Prostate gland (tissue), 2 donors: ENCODE data around the gene SLC35B1.

Source experiments
- CTCF ChIP-seq, 4 experiments: fragments of 200-600 bp in 2 of 4; fragments of 450-650 bp in 2 of 4; sonication (generic) in 2 of 4; IDR thresholded peaks; 1 replicate in 3 of 4; 2 replicates in 1 of 4; pipeline ENCODE4 v1.5.1; 2016 to 2019; ENCODE audit warnings: antibody characterized with exemption in 4 of 4, mild to moderate bottlenecking in 2 of 4, moderate library complexity in 2 of 4
- POLR2A ChIP-seq: fragments of 450-650 bp; IDR thresholded peaks from one replicate; pipeline ENCODE4 v1.6.1; 2016; ENCODE audit warnings: antibody characterized with exemption, mild to moderate bottlenecking
- POLR2AphosphoS5 ChIP-seq: sonication (generic); formaldehyde crosslinking; IDR thresholded peaks from one replicate; pipeline ENCODE4 v1.6.1; 2017; ENCODE audit warnings: antibody characterized with exemption

GRCh38 chr17:49700960-49701359, 6.8 kb downstream of the SLC35B1 start:
- TF ChIP-seq CTCF (IDR thresholded peaks at IDR 0.05): no peak
- no peak for TF ChIP-seq POLR2A
- TF ChIP-seq POLR2AphosphoS5: no peak
